Stimulated activated CD8-positive, alpha-beta memory T cell treated with anti-CD3 and anti-CD28 coated beads, Interleukin-12 subunit alpha, Interleukin-12 subunit beta, amount 100 ng/mL, for 1 hour (primary cell): ENCODE results near the gene SORCS2.

Experiments
- DNase-seq: peaks from one replicate; pipeline ENCODE4 v3.0.0-alpha.2; 2020; ENCODE audit warnings: low read depth

SORCS2 gene

DNA sequence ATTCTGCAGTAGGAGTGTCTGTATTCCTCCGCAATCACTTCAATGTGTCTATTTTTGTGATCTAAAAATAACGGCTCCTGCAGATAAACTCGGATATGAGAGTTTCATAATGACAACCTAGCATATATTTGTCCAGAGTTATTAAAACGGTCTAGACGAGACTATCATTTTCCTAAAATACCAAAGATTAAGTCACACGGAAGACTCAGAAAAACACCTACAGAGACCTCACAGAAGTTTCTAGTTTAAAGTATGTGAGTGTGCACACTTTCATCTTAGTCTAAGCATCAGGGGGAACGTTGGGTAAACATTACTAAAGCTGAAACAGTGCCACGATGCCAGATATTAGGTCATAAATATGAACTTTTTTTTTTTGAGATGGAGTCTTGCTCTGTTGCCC, 590.4 kb downstream of the SORCS2 start:
- no peak for DNase-seq

DNA sequence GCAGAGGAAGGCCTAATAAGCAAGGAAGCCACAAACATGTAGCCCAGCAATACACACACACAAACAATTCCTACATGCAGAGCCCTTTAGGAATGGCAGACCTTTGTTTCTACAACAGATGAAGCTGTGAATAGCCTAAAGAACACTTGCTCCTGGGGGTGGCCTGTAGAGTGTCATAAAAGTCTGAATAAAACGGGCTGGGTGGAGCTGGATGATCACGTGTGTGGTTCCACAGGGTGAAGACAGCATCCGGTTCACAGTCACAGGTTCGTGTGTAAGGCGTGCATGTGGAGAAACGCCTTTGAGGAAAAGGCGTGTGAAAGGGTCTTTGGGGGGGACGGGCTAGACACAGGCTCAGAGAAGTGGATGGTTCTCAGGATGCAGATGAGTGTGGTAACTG, 591.2 kb downstream of the SORCS2 start:
- no peak for DNase-seq

DNA sequence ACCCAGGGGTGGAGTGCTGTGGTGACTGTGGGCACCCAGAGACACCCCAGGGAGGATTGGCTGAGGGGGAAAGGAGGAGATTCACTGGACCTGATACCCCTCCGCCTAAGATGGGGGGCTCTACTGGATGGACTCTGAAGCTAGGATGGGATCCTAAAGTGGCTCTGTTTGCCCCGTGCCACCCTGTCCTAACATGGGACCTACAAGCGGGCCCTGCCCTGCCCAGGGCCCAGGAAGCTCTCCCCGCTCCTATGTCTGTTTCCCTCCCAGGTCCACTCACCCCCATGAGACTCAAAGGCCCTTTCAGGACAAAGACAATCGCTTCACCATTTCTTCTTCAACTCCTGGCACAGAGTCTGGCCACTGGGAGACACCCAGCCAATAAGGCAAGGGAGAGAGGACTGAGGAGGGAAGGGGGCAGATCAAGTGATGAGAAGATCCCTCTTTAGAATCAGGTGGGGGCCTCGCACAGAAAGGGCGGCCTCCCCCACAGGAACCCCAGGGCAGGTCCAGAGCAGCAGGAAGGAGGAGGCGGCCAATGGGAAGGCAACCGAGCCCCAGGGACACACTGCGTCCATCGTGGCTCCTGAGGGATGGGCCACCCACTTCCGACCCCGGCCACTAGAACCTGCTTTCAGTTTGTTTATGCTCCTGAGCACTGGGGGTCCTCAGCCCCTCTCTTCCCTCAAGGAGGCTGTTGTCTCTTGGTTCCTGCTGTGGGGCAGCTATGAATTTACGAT, 592.0 kb downstream of the SORCS2 start:
- no peak for DNase-seq

DNA sequence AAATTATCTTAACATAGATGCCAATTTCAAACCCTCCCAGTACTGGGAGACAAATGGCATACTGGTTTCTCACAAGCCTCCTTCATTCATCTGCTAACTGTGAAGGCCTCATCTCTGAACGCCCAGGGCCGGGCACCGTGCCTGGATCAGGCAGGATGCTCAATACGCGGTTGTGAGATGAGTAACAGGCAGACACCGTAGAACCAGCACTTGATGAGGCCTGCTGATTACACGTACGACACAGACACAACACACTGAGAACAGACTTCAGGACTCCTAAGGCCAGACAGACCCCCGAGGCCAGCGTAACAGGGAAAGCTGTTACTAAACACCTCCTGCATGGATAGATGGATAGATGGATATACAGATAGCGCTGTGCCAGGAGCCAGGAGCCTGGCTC, 592.7 kb downstream of the SORCS2 start:
- DNase-seq: no peak

DNA sequence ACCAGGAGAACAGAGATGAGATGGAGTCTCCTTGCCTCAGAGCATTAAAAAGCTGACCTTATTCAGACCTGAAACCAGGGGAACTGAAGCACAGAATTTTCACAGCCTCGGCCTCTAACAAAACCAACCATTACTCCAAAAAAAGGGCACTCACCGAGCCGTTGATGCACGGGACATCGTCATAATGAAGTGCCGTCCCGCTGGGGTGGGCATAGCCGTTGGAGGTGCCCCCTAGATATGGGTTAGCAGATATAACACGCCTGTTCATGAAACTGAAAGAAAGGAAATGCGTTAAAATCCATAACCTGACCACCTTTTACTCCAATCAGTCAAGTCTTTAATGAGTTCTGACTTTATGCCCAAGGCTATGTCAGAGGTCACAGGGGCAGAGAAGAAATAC, 593.7 kb downstream of the SORCS2 start:
- DNase-seq: no peak

DNA sequence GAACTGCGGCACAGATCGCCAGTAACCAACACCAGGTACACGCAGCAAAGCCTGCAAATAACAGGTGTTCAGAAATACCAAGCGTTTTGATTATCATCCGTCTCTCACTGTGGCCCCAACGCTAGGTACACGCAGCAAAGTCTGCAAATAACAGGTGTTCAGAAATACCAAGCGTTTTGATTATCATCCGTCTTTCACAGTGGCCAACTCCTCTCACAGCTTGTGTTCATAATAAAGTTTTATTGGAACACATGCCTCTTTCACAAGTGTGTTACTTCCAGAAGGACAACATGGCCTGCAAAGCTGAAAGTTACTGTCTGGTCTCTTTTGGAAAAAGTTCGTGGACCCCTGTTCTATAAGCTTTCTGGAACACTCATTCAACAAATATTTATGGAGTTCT, 594.2 kb downstream of the SORCS2 start:
- DNase-seq: no peak

DNA sequence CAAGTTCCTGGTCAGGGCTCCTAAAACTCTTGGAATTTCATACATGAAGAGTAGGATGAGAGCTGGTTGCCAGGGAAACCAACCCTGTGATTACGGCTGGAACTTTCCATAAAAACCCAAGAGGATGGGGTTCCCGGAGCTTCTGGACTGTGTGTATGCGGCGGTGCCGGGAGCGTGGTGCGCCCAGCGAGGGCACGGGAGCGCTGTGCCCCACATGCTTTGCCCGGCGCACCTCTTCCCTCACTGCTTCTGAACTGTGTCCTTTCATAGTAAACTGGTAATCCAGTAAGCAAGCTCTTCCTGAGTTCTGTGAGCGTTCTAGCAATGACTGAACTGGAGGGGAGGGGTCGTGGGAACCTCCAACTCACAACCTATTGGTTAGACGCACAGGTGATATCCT, 594.7 kb downstream of the SORCS2 start:
- no peak for DNase-seq

DNA sequence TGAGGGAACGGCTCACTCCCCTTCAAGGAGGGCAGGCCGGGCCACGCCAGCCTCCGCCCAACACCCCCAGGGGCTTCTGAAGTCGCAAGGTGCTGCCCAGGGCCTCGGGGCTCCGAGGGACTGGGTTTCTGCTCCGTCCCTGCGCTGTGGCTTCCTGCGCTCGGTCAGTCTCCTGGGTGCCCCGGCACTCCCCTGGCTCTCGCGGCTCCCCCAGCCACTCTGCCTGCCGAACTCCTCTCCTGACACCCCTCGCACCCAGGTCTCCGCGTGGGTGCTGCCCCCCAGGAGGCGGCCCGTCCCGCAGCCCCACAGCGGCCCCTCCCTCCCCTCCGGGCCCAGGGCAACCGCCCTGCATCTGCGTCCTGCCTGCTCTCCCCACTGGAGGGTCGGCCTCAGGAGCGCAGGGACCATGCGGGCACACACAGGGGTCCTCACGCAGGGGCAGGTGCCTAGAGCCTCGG, 595.4 kb downstream of the SORCS2 start:
- DNase-seq: no peak

DNA sequence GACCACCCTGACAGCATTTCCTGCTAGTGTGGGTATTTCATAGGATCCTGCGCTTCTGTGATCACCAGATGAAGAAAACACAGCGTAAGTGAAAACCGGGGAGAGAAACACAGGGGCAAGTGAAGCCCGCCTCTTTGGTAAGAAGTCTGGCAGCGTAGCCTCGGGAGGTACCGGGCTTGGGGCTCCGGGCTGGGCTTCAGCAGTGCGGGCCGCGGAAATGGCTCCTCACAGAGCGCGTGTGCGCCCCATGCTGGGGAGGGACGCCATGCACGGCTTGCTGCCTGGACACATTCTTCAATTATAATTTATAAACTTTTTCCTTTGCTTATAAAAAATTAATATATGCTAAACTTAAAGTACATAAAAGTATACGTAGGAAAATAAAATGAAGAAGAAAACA, 595.9 kb downstream of the SORCS2 start:
- DNase-seq: no peak

DNA sequence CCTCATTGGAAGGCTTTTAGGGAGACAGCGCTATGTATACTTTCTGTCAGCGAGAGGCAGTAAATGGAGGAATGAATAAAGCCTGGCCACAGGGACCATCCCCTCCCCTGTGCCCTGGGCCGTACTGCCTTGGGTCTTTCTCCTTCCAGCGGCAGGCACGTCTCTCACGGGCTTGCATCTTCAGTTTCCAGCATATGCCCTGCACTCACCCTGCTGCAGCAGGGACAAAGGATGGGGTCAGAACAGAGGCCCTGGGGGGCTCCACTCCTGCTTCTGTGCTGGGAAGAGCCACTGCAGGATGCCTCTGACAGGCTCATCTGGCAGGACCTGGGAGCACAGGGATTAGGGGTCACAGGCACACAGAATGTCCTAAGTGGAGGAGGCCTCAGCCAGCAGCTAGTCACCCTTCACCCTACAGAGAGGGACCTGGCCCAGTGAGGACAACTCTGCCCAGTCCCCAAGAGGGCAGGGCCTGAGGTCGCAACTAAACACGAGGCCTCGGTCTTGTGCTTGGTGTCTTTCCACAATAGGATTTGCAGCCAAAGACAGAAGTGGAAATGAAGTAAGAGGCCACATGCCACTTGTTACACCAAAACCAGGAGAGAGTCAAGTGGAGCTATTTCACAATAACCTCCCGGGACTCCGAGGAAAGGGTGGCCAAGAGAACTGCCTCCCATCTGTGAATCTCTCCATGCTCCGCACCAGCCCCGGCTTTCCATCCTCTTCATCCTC, 596.5 kb downstream of the SORCS2 start:
- no peak for DNase-seq

DNA sequence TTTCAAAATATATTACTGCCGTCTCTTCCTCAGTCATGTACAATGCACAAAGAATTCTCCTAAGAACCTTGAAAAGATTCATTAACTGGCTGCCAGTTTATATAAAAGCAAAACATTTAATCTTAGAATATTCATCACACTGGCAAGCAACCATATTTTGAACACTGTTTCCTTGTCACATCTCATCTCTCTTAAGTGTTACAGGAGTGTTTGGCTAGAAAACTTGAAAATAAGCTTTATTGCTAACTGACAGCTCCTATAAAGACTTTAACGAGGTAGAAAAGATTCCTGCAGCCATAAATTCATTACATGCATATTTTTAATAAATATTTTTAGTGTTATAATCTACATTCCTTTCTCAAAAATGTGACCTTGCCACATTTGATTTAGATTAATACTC, 597.7 kb downstream of the SORCS2 start:
- no peak for DNase-seq

DNA sequence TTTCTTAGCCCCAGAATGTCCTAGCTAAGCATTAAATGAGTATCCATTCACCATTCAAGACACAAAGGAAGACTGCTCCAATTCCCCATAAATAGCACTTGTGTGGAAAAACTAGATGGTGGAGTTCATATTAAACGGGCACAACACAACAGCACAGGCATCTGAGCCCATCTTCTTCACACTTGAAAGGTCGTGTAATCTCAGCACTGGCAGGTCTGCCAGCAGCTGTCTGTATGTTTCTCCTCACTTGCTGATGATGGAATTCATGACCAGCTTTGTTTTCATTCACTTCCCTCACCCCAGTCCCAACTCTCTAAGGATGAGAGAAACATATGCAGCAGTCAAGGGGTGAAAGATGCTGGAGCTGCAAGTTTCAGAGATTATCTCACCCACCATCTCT, 598.7 kb downstream of the SORCS2 start:
- DNase-seq: no peak
